Caco-2 (cell line): ENCODE data around the gene FOXJ1. TPM values are rescaled to one million over a fixed set of nuclear protein-coding genes. Genes with fewer than 3 reads are reported as not detected.

Source experiments
- BruUV-seq: library from RNA; stranded (reverse); fragments of 400-500 nt; replicated peaks from 2 replicates; lab custom pipeline; 2021; lab: Mats Ljungman, UMichigan
- CTCF ChIA-PET: fragments of 300-600 bp; sonication (Branson Sonifier 250); formaldehyde crosslinking; loops from one replicate; lab custom pipeline; 2022; ENCODE audit warnings: antibody characterized with exemption; lab: Charles Lee
- POLR2A ChIA-PET: fragments of 300-600 bp; sonication (Branson Sonifier 250); formaldehyde crosslinking; loops from one replicate; lab custom pipeline; 2022; ENCODE audit warnings: antibody characterized with exemption; lab: Charles Lee
- DNase-seq, 2 experiments: peaks; one replicate each; pipeline versions ENCODE4 v3.0.0 to v3.0.0-alpha.2; 2020 to 2022
- H3K27me3 ChIP-seq: replicated peaks from 2 replicates; pipeline ENCODE4 v1.6.0; 2011; ENCODE audit warnings: low read length; ENCODE audit not compliant: control insufficient read depth, insufficient read depth
- H3K36me3 ChIP-seq: 2 replicates; pipeline ENCODE4 v1.5.1; 2011; ENCODE audit warnings: low read length; ENCODE audit not compliant: control insufficient read depth, insufficient read depth
- H3K4me1 ChIP-seq: fragments of 250-450 bp; sonication (Bioruptor Pico); 2 replicates; pipeline ENCODE4 v1.5.1; 2020; ENCODE audit warnings: mild to moderate bottlenecking
- H3K4me3 ChIP-seq: 2 replicates; pipeline ENCODE4 v1.5.1; 2011; ENCODE audit warnings: low read depth, mild to moderate bottlenecking, control low read depth, low read length
- H3K9me3 ChIP-seq: fragments of 250-450 bp; sonication (Bioruptor Pico); 2 replicates; pipeline ENCODE4 v1.5.1; 2020; ENCODE audit warnings: mild to moderate bottlenecking, moderate library complexity
- H3K27ac Mint-ChIP-seq: one replicate; pipeline ENCODE4 v1.8.0; 2022; ENCODE audit warnings: mixed read lengths; ENCODE audit not compliant: unreplicated experiment
- H3K27me3 Mint-ChIP-seq: one replicate; pipeline ENCODE4 v1.8.0; 2022; ENCODE audit warnings: mixed read lengths; ENCODE audit not compliant: insufficient read depth, unreplicated experiment
- H3K36me3 Mint-ChIP-seq: one replicate; pipeline ENCODE4 v1.8.0; 2022; ENCODE audit warnings: mild to moderate bottlenecking, mixed read lengths; ENCODE audit not compliant: insufficient read depth, unreplicated experiment
- H3K4me1 Mint-ChIP-seq: one replicate; pipeline ENCODE4 v1.8.0; 2022; ENCODE audit warnings: low read depth, mixed read lengths; ENCODE audit not compliant: unreplicated experiment
- H3K4me3 Mint-ChIP-seq: one replicate; pipeline ENCODE4 v1.8.0; 2022; ENCODE audit warnings: mild to moderate bottlenecking, moderate library complexity, mixed read lengths; ENCODE audit not compliant: unreplicated experiment
- H3K9me3 Mint-ChIP-seq: one replicate; pipeline ENCODE4 v1.8.0; 2022; ENCODE audit warnings: mixed read lengths; ENCODE audit not compliant: unreplicated experiment
- CTCF ChIP-seq, 2 experiments: fragments of 200-600 bp in 1 of 2; IDR thresholded peaks; 1 replicate in 1 of 2; 2 replicates in 1 of 2; pipeline versions ENCODE4 v1.5.1 to v1.8.0; 2011 to 2022; ENCODE audit warnings: antibody characterized with exemption in 1 of 2, control low read depth in 1 of 2, inconsistent platforms in 1 of 2, low read depth in 1 of 2, low read length in 1 of 2, mild to moderate bottlenecking in 1 of 2, moderate library complexity in 1 of 2; ENCODE audit not compliant: insufficient read depth in 1 of 2, severe bottlenecking in 1 of 2, unreplicated experiment in 1 of 2
- intact Hi-C: fragments of 100-400 bp; cut with micrococcal nuclease; formaldehyde crosslinking; loops from one replicate; pipeline ENCODE4 v1.10.0; 2022; ENCODE audit not compliant: unreplicated experiment
- total RNA-seq: library from RNA; stranded (reverse); gene quantifications from 2 replicates; pipeline ENCODE4 v1.2.3, GENCODE V29; 2022

The FOXJ1 gene
- total RNA-seq, 1 experiment from 2014 or later = 10.7 TPM

GRCh38 chr17:76161619-76162266 lies 20.7 kb upstream of the FOXJ1 start:
- H3K27me3 ChIP-seq = no peaks in the 10 kb centered on the region
- no peak for TF ChIP-seq CTCF (IDR thresholded peaks at IDR 0.05; ENCODE audit: insufficient read depth in 1 of 2, low read depth in 1 of 2, low read length in 1 of 2, severe bottlenecking in 1 of 2, unreplicated experiment in 1 of 2)
- no peaks in the 10 kb centered on the region for H3K9me3 ChIP-seq
- Mint-ChIP-seq H3K27ac (no peak overlapping the region), H3K27me3 (no peaks in the 10 kb centered on the region), H3K4me3 (no peak overlapping the region), H3K4me1 (no peaks in the 10 kb centered on the region), H3K9me3 (no peaks in the 10 kb centered on the region), H3K36me3 (peaks cover 4% of the 10 kb centered on the region)
- H3K36me3 ChIP-seq = no peaks in the 10 kb centered on the region
- POLR2A ChIA-PET = interaction anchor here (0.7 kb wide), 1 partner anchor 11 kb away, joined by 3 read pairs; no protein-coding TSS in a partner anchor
- intact Hi-C loops = no loop called here
- H3K4me3 ChIP-seq = no peak overlapping the region
- no TSS peak for BruUV-seq
- CTCF ChIA-PET = no interaction called here
- DNase-seq = no peak
- no peaks in the 10 kb centered on the region for H3K4me1 ChIP-seq

GRCh38 chr17:76160896-76161528 lies 20.0 kb upstream of the FOXJ1 start:
- H3K9me3 Mint-ChIP-seq = no peaks in the 10 kb centered on the region
- H3K36me3 ChIP-seq = no peaks in the 10 kb centered on the region
- H3K27me3 Mint-ChIP-seq = no peaks in the 10 kb centered on the region
- no peak overlapping the region for H3K4me3 ChIP-seq
- H3K4me1 ChIP-seq = no peaks in the 10 kb centered on the region
- TF ChIP-seq CTCF (IDR thresholded peaks at IDR 0.05; ENCODE audit: insufficient read depth in 1 of 2, low read depth in 1 of 2, low read length in 1 of 2, severe bottlenecking in 1 of 2, unreplicated experiment in 1 of 2) = no peak
- no peaks in the 10 kb centered on the region for H3K9me3 ChIP-seq
- peaks cover 4% of the 10 kb centered on the region for H3K36me3 Mint-ChIP-seq
- no peaks in the 10 kb centered on the region for H3K4me1 Mint-ChIP-seq
- POLR2A ChIA-PET = interaction anchor here (0.7 kb wide), 1 partner anchor 56 kb away, joined by 3 read pairs; no protein-coding TSS in a partner anchor
- no peak for DNase-seq
- no peaks in the 10 kb centered on the region for H3K27me3 ChIP-seq
- no peak overlapping the region for H3K4me3 Mint-ChIP-seq
- no peak overlapping the region for H3K27ac Mint-ChIP-seq
- no TSS peak for BruUV-seq
- CTCF ChIA-PET = no interaction called here
- intact Hi-C loops = no loop called here

DNA sequence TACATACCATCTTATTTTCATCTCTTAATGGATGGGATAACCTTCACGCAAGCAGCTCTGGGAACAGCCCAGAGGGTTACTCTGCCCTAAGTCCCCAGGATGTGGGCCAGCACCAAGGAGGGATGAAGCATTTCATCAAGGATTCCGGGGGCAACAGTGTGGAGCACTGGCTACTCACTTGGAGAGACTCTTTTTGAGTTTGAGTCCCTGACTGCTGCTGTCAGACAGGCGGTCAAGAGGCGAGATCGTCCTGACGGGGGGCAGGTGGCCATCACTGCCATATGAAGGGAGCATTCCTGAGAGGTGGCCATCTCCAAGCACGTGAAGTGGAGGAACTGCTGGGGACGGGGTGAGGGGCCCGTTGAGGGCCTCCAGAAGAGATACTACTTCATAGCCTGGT lies 18.1 kb upstream of the FOXJ1 start:
- no peak for TF ChIP-seq CTCF (IDR thresholded peaks at IDR 0.05; ENCODE audit: insufficient read depth in 1 of 2, low read depth in 1 of 2, low read length in 1 of 2, severe bottlenecking in 1 of 2, unreplicated experiment in 1 of 2)
- Histone ChIP-seq H3K36me3 (no peaks in the 10 kb centered on the region; the same call in 1 of the 2 replicates), H3K4me1 (no peaks in the 10 kb centered on the region), H3K9me3 (no peaks in the 10 kb centered on the region), H3K4me3 (no peak overlapping the region), H3K27me3 (no peaks in the 10 kb centered on the region)
- BruUV-seq = no TSS peak
- H3K27me3 Mint-ChIP-seq = no peaks in the 10 kb centered on the region
- intact Hi-C loops = no loop called here
- H3K4me1 Mint-ChIP-seq = no peaks in the 10 kb centered on the region
- peaks cover 4% of the 10 kb centered on the region for H3K36me3 Mint-ChIP-seq
- H3K9me3 Mint-ChIP-seq = no peaks in the 10 kb centered on the region
- CTCF ChIA-PET = no interaction called here
- H3K4me3 Mint-ChIP-seq = no peak overlapping the region
- DNase-seq = no peak
- POLR2A ChIA-PET = no interaction called here
- H3K27ac Mint-ChIP-seq = no peak overlapping the region
